ENCODE data around the gene OTOP2.

The OTOP2 gene

DNA sequence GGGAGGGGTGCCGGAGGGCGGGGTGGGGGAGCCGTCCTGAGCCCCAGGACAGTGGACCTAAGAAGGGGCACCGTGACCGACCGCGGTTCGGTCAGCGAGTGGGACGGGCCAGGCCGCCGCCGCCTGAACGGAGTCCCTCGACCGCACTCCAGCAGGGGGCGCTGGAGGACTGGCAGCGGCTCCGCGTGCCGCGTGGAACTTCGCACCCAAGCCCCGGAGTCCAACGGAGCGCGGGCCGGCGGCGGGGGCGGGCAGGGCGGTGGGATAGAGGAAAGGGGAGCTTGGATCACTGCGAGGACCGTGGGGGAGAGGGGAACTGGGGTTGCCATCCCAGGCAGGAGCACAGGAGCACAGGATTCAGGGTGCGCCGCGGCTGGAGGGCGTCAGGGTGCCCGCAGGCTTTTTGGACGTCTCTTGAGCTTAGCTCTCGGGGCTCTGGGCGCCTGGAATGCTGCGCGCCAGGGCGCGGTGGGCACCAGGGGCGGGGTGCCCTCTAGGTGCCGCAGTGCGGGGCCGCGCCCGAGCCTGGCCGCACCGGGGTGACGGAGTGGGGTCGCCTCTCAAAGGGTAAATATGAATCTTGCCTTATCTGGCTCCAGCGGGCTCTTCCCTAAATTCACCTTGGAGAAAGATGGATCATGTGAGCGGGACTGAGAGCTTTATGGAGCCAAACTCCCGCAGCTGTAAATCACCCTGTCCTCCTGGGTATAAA lies 379 bp upstream of the OTOP2 start:
- DNase-seq (ENCODE audit: low read depth in 2 of 2, low spot score in 1 of 2), result peak; percentile 42 to 44

DNA sequence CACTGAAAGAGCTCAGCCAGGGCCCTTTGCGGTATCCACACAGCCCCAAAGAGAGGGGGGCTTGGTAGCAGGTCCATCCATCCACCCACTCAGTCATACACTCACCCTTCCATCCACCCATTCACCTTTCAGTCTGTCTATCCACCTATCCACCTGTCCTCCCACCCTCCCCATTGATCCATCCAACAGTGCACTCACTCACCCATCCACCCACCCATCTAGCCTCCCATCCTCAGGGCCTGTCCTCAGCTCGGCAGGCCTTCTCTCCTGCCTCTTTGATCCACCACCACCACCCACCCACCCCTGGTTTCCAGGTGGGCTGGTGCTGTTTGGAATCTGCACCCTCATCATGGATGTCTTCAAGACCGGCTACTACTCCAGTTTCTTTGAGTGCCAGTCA lies 1.2 kb downstream of the OTOP2 start:
- DNase-seq (ENCODE audit: low read depth in 2 of 2, low spot score in 1 of 2), result no peak

DNA sequence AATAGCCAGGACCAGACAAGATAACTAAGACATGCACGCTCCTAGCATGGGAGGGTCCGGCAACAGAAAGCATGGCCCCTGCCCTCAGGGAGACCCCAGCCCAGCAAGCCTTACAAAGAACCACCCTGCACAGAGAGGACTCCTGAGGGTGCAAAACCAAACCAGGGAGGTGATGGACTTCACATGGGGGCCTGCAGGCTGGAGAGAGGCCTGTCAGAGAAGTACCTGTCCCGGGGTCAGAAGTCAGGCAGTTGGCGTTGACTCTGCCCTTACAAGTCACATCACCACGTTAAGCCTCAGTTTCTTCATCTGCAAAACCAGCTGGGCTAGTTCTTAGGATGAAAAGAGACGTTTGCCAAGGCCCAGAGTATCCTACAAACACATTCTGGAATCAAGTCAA lies 4.7 kb downstream of the OTOP2 start:
- no peak for DNase-seq (ENCODE audit: low read depth in 2 of 2, low spot score in 1 of 2)

DNA sequence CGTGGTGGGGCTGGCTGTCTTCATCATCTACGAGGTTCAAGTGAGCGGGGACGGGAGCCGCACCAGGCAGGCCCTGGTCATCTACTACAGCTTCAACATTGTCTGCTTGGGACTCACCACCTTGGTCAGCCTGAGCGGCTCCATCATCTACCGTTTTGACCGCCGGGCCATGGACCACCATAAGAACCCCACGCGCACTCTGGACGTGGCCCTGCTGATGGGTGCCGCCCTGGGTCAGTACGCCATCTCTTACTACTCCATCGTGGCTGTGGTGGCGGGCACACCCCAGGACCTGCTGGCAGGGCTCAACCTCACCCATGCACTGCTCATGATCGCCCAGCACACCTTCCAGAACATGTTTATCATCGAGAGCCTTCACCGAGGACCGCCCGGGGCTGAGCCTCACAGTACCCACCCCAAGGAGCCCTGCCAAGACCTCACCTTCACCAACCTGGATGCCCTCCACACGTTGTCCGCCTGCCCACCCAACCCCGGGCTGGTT lies 6.5 kb downstream of the OTOP2 start:
- no peak for DNase-seq (ENCODE audit: low read depth in 2 of 2, low spot score in 1 of 2)

DNA sequence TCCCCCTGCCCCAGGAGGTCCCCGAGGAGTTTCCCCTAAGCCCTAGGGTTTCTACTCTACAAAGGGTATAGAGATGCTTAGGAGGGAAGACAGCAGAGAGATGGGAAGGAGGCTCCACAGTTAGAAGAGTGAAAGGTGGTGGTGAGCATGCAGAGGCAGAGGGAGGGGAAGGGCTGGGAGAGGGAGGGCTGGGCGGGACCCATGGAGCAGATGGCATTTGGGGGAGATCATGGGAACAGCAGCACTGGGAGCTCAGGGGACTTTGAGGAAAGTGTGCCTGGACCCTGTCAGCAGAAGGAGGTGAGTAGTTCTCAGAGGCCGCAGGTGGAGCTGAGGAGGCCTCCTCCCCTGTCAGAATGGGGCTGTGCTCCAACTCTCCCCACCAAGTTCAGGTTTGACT lies 11.0 kb downstream of the OTOP2 start:
- no peak for DNase-seq (ENCODE audit: low read depth in 2 of 2, low spot score in 1 of 2)

GRCh38 chr17:74935585-74936469 lies 11.8 kb downstream of the OTOP2 start, which contains the start of gene OTOP3:
OTOP3 (plus strand) TSS chr17:74935898; CDS start chr17:74935922, 24 bp downstream.
- DNase-seq (ENCODE audit: low read depth in 2 of 2, low spot score in 1 of 2), result no peak

DNA sequence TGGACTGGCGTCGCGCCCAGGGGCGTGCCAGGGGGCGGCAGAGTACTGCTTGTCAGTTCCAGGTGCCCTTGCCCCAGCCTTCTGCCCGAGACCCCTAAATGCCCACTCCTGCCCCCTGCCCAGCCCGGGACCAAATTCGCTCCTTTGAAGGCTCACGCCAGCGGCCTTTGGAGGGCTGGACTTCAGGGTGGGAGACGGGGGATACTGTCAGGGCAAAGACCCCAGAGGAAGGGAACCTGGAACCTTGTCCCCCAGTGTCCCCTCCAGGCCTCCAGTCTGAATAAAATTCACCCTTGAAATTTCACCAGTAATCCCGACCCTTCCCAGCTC lies 12.4 kb downstream of the OTOP2 start:
- DNase-seq (ENCODE audit: low read depth in 2 of 2, low spot score in 1 of 2), result no peak

DNA sequence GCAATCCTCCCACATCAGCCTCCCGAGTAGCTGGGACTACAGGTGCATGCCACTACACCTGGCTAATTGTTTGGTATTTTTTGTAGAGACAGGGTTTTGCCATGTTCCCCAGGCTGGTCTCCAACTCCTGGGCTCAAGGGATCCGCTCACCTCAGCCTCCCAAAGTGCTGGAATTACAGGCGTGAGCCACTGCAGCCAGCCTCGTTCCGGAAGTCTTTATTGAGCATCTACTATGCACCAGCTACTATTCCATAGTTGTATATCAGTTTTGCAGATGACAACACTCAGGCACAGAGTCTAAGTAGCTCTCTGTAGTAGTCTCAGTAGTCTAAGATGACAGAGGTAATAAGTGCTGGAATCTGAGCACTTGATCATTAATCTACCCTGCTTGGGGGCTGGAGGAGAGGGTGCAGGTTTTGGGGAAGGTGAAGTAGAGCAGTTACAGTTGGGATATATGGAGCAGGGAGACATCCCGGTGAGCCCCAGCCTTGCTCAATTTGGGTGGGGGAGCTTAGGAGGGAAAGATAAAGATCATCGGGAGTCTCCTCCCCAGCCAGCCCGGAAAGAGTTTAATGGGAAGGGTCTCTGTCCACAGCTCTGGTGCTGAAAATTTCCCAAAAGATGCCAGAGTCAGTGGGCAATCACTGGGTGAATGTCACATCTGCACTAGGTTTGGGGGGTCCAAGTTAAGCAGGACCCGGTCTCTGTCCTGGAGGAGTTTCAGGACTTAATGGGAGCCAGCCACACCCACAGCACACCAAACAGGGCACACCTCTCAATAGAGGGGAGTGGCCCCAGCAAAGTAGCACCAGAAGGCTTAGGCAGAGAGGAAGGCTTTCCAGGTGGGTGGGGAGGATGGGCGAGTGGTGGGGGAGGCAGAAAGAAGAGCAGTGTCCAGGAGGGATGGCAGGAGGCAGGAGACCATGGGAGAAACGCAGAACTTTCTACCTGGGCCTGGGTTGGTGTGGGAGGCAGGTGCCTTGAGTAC lies 13.3 kb downstream of the OTOP2 start:
- DNase-seq (ENCODE audit: low read depth in 2 of 2, low spot score in 1 of 2), result no peak

- no peak for DNase-seq (ENCODE audit: low read depth in 2 of 2, low spot score in 1 of 2)
Observed at GRCh38 chr17:74938194-74938950, 14.3 kb downstream of the OTOP2 start.

GRCh38 chr17:74939534-74939933 lies 15.5 kb downstream of the OTOP2 start:
- no peak for DNase-seq (ENCODE audit: low read depth in 2 of 2, low spot score in 1 of 2)

- DNase-seq (ENCODE audit: low read depth in 2 of 2, low spot score in 1 of 2), result no peak
Observed at GRCh38 chr17:74941128-74941725, 17.2 kb downstream of the OTOP2 start.

DNA sequence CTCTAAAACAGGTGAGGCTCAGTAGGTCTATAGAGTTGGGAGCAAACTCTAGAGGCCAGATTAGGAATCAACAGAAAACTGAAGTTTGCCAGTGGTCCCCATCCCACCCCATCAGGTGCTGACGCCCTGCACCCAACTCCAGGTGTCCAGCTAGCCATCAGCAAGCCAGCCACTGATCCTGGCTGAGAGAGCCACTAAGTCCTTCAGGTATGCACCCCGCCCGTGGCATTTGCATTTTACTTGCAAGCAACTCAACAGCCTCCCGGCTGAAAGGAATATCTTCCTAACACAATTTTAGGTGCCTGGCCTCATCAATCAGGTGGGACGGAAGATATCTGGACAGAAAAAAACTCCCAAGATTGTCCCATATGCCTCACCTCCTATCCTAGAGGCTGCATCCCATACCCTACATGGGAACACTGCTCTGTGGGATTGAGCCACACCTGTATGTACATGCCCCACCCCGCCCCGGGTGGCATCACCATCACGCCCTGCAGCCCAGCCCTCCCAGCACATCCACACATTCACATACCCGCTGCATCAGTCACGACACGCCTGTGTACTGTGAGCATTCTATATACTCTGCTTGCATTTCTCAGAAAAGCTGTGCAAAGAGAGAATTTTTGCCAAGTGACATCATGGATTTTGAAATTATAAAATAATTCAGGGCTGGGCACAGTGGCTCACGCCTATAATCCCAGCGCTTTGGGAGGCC lies 19.9 kb downstream of the OTOP2 start:
- DNase-seq (ENCODE audit: low read depth in 2 of 2, low spot score in 1 of 2), result no peak

DNA sequence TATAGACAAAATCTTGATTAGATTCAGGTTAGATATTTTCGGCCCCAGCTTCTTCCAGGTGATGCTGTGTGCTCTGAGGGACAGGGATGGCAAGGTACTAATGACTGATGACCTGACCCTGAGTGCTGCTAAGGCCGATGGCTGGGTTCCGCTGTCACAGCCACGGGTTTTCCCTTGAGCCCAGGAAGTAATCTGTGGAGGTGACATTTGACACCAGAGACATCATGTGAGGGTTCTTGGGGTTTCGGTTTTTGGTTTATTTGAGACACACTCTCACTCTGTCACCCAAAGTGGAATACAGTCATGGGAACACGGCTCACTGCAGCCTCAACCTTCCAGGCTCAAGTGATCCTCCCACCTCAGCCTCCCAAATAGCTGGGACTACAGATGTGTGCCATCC lies 21.5 kb downstream of the OTOP2 start:
- DNase-seq (ENCODE audit: low read depth in 2 of 2, low spot score in 1 of 2), result no peak

- DNase-seq (ENCODE audit: low read depth in 2 of 2, low spot score in 1 of 2), result no peak
Observed at GRCh38 chr17:74946641-74947040, 22.6 kb downstream of the OTOP2 start.

DNA sequence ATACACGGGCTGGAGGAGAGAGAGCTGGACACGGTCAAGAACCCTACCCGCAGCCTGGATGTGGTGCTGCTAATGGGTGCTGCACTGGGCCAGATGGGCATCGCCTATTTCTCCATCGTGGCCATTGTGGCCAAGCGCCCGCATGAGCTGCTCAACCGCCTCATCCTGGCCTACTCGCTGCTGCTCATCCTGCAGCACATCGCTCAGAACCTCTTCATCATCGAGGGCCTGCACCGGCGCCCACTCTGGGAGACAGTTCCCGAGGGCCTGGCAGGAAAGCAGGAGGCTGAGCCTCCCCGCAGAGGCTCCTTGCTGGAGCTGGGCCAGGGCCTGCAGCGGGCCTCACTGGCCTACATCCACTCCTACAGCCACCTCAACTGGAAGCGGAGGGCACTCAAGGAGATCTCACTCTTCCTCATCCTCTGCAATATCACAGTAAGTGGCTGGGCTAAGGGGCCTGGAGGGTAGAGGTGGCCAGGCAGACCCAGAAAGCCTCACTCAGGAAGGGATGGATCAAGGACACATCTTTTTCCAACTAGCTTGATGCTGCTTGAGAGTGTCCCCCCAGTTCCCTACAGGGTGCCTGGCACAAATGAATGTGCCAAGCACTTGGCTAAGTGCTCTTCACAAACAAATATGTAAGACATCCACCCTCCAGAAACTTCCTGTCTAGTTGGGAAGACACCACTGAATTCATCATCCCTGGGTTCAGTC lies 23.1 kb downstream of the OTOP2 start:
- DNase-seq (ENCODE audit: low read depth in 2 of 2, low spot score in 1 of 2), result no peak

DNA sequence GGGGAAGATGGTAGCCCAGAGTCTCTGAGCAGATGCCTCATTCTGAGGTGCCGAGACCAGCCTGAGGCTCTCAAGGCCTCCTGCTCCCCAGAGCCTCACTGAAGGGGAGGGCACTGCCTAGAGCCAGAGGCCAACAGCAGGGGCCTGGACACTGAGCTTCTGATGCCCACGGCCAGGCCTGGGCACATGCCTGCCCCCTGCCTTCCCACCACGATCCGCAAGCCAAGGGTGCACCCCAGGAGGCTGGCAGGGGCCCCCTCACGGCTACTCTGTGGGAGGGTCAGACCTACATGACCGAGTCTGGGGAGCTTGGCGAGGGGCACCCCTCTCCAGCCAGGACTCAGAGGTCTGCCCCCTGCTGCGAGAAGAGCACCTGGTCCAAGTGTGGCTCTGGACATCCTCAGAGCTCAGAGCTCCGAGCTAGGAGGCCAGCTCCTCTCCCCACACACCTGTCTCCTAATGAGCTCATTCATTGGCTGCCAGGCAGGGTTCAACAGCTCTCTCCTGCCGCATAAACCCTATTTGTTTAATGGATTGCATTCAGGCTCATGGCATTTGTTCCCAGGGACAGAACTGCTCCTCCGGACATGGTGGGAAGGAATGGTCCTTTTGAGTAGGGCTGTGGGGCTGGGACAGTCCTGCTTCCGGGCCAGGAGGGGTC lies 25.5 kb downstream of the OTOP2 start:
- no peak for DNase-seq (ENCODE audit: low read depth in 2 of 2, low spot score in 1 of 2)

DNA sequence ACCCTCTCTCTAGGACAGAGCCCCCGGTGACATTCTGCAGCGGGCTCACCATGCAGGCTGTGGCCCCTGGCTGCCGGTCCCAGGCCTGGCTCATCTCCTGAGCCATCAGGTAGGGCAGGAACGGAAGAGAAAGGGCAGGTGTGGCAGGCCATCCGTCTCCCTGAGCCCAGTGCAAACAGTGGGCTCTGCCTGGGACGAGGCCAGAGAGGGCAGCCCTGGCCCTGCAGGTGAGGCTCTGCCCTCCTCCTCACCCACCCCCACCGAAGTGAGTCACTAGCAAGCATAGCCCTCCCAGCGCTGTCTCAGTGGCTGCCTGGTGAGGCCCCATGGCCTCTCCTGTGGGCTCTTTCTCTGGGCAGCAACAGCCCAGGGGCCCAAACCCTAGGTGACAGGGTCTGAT lies 26.1 kb downstream of the OTOP2 start:
- no peak for DNase-seq (ENCODE audit: low read depth in 2 of 2, low spot score in 1 of 2)

- DNase-seq (ENCODE audit: low read depth in 2 of 2, low spot score in 1 of 2), result no peak
Observed at GRCh38 chr17:74951065-74951464, 27.0 kb downstream of the OTOP2 start.
